AG04449 (cell line): ENCODE data around the gene TRIM15.

Source experiments
- CTCF ChIA-PET: fragments of 350-600 bp; formaldehyde crosslinking; extraction: SDS; loops from one replicate; lab custom pipeline; 2021; ENCODE audit warnings: antibody characterized with exemption; lab: Yijun Ruan, JAX
- POLR2A ChIA-PET: fragments of 400-600, 350-600 bp; formaldehyde crosslinking; extraction: SDS; loops from one replicate; lab custom pipeline; 2020; ENCODE audit warnings: antibody characterized with exemption, inconsistent platforms; lab: Yijun Ruan, JAX
- DNase-seq: peaks from one replicate; pipeline ENCODE4 v3.0.0-alpha.2; 2010; ENCODE audit warnings: low read depth, low spot score
- H3K4me3 ChIP-seq: 2 replicates; pipeline ENCODE4 v1.5.1; 2011; ENCODE audit warnings: low read depth, mild to moderate bottlenecking, control low read depth, low read length
- CTCF ChIP-seq: IDR thresholded peaks from one replicate; pipeline ENCODE4 v1.5.1; 2011; ENCODE audit warnings: mild to moderate bottlenecking, moderate library complexity, low read length, control low read depth, inconsistent platforms; ENCODE audit not compliant: insufficient read depth; ENCODE audit errors: missing control alignments

Gene TRIM15

GRCh38 chr6:30144811-30145210 lies 18.5 kb upstream of the TRIM15 start:
- no peak for DNase-seq
- no peak for TF ChIP-seq CTCF
- no peak overlapping the region for H3K4me3 ChIP-seq
- ChIA-PET CTCF (interaction anchor here (1.0 to 1.8 kb wide), 3 partner anchors 13 to 41 kb away, joined by 4 to 14 read pairs (median 4); no protein-coding TSS in a partner anchor), POLR2A (no interaction called here)

GRCh38 chr6:30145818-30146217 lies 17.5 kb upstream of the TRIM15 start:
- no peak overlapping the region for H3K4me3 ChIP-seq
- ChIA-PET POLR2A (no interaction called here), CTCF (interaction anchor here (1.7 to 3.4 kb wide), 3 partner anchors 14 to 42 kb away, joined by 4 to 33 read pairs (median 14); no protein-coding TSS in a partner anchor)
- no peak for DNase-seq
- TF ChIP-seq CTCF = no peak

- DNase-seq = no peak
- ChIA-PET POLR2A (no interaction called here), CTCF (interaction anchor here (0.7 to 3.4 kb wide), 4 partner anchors 13 to 44 kb away, joined by 3 to 33 read pairs (median 6); no protein-coding TSS in a partner anchor)
- no peak for TF ChIP-seq CTCF
- no peak overlapping the region for H3K4me3 ChIP-seq
Observed at GRCh38 chr6:30147096-30147495, 16.2 kb upstream of the TRIM15 start.

GRCh38 chr6:30149234-30149633 lies 14.1 kb upstream of the TRIM15 start:
- ChIA-PET POLR2A (no interaction called here), CTCF (interaction anchor here (1.3 to 3.4 kb wide), 2 partner anchors 18 to 22 kb away, joined by 4 to 33 read pairs; no protein-coding TSS in a partner anchor)
- TF ChIP-seq CTCF = no peak
- no peak overlapping the region for H3K4me3 ChIP-seq
- no peak for DNase-seq

GRCh38 chr6:30149858-30150550 lies 13.3 kb upstream of the TRIM15 start:
- no peak for DNase-seq
- no peak overlapping the region for H3K4me3 ChIP-seq
- ChIA-PET POLR2A (no interaction called here), CTCF (interaction anchor here (0.7 to 6.7 kb wide), 3 partner anchors 15 to 18 kb away, joined by 3 to 56 read pairs (median 7); no protein-coding TSS in a partner anchor)
- TF ChIP-seq CTCF = no peak

GRCh38 chr6:30150671-30151395 lies 12.5 kb upstream of the TRIM15 start:
- no peak overlapping the region for H3K4me3 ChIP-seq
- CTCF ChIA-PET = interaction anchor here (2.4 to 6.7 kb wide), 2 partner anchors 17 to 19 kb away, joined by 7 to 56 read pairs; no protein-coding TSS in a partner anchor
- POLR2A ChIA-PET = no interaction called here
- no peak for TF ChIP-seq CTCF
- no peak for DNase-seq
